ENCODE data around the gene SMARCD1.

Gene SMARCD1

DNA sequence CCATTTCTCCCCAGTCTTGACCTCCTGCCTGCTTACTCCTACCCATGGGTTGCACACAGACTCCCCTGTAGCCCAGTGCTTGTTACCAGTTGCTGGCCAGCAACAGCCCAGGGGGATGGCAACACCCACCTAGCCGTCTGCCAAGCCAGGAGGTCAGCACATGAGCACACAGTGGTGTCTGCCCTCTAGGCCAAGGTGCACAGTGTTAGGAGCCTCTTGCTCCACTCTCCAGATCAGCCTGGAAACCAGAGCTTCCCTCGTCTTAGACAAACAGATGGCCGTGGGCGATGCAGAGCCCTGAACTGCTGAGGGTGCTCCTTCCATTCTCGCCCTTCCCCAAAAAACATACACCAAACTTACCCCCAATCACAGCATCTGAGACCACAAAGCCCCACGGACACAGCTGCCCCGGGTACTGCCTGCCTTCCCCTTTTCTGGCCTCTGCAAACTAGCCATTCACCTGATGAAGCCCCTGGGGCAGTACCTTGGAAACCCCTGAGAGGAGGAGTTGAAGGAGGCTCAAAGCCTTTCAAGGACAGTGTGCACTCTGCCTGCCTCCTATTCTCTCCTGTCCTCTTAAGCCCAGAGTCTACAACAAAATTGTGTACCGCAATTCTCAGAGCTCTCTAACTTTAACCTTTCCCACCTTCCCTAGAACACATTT, 17.6 kb downstream of the SMARCD1 start:
- no peak for DNase-seq
- no peaks in the 10 kb centered on the region for H3K9me3 ChIP-seq
- peaks cover 26% of the 10 kb centered on the region for H3K36me3 ChIP-seq
- H3K4me1 ChIP-seq: peaks cover 8% of the 10 kb centered on the region
- no peak for TF ChIP-seq CTCF (IDR thresholded peaks at IDR 0.05; ENCODE audit: low read depth, low read length)
- H3K27me3 ChIP-seq: no peaks in the 10 kb centered on the region
- H3K4me3 ChIP-seq (ENCODE audit: low read depth, low read length): no peak overlapping the region

DNA sequence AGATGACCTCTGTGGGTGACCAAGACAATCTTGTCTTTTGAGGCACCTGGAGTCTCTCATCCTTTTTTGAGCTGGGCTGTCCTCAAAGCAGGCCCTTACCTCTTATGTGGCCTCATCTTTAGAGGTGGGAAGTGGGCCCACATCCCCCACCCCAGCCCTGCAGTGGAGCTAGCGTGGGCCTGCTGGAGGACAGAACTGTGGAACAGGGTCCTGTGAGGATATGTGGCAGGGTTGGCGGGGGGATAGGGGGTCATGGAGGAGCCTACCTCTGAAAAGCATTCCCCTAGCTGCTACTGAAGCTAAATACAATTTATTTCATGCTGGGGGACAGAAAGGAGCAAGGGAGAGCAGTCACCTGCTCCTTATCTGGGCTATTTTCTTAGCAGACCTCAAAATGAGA, 18.2 kb downstream of the SMARCD1 start:
- Histone ChIP-seq H3K27me3 (no peaks in the 10 kb centered on the region), H3K36me3 (peaks cover 21% of the 10 kb centered on the region), H3K9me3 (no peaks in the 10 kb centered on the region), H3K4me1 (peaks cover 8% of the 10 kb centered on the region), H3K4me3 (ENCODE audit: low read depth, low read length) (no peak overlapping the region)
- no peak for DNase-seq
- no peak for TF ChIP-seq CTCF (IDR thresholded peaks at IDR 0.05; ENCODE audit: low read depth, low read length)

GRCh38 chr12:50103767-50104321, 18.7 kb downstream of the SMARCD1 start, which contains the start of gene GPD1:
GPD1 (plus strand) TSS chr12:50104008; CDS start chr12:50104051, 43 bp downstream.
- Histone ChIP-seq H3K27me3 (no peaks in the 10 kb centered on the region), H3K36me3 (peaks cover 16% of the 10 kb centered on the region), H3K9me3 (no peaks in the 10 kb centered on the region), H3K4me1 (peaks cover 8% of the 10 kb centered on the region), H3K4me3 (ENCODE audit: low read depth, low read length) (peak within 1 kb of the TSS; percentile 30)
- TF ChIP-seq CTCF (IDR thresholded peaks at IDR 0.05; ENCODE audit: low read depth, low read length): no peak
- peak; percentile 85 for DNase-seq

- TF ChIP-seq CTCF (IDR thresholded peaks at IDR 0.05; ENCODE audit: low read depth, low read length): no peak
- Histone ChIP-seq H3K27me3 (no peaks in the 10 kb centered on the region), H3K4me3 (ENCODE audit: low read depth, low read length) (no peak overlapping the region), H3K36me3 (peaks cover 7% of the 10 kb centered on the region), H3K9me3 (no peaks in the 10 kb centered on the region), H3K4me1 (peaks cover 8% of the 10 kb centered on the region)
- DNase-seq: no peak
Observed at GRCh38 chr12:50104417-50105366, 19.6 kb downstream of the SMARCD1 start.

DNA sequence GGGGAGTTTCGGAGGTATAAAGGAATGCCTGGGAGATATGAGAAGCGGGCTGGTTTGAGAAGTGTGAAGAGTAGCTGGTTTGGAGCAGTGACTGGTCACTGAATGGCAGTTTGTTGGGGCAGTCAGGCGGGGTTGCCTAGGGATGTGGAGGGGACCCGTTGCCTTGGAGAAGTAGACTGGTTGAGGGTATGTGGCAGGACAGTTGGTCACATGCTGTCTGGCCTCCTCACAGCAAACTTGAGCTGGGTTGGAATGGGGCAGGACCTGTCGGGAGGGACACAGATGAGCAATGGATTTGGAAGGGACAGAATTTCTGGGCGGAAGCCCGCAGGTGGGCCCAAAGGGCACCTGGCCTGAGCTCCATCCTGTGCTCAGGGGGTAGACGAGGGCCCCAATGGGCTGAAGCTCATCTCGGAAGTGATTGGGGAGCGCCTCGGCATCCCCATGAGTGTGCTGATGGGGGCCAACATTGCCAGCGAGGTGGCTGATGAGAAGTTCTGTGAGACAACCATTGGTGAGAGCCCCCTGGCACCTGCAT, 20.8 kb downstream of the SMARCD1 start:
- TF ChIP-seq CTCF (IDR thresholded peaks at IDR 0.05; ENCODE audit: low read depth, low read length): no peak
- Histone ChIP-seq H3K4me1 (peaks cover 18% of the 10 kb centered on the region), H3K9me3 (no peaks in the 10 kb centered on the region), H3K27me3 (no peaks in the 10 kb centered on the region), H3K4me3 (ENCODE audit: low read depth, low read length) (no peak overlapping the region), H3K36me3 (no peaks in the 10 kb centered on the region)
- no peak for DNase-seq
